Measurements from ENCODE around the gene TAOK2.
"Not testable (repeated sequence)": the region's sequence is repeated elsewhere in the genome, so short reads cannot be mapped to it uniquely, and the experiment has no call there.

The TAOK2 gene

DNA sequence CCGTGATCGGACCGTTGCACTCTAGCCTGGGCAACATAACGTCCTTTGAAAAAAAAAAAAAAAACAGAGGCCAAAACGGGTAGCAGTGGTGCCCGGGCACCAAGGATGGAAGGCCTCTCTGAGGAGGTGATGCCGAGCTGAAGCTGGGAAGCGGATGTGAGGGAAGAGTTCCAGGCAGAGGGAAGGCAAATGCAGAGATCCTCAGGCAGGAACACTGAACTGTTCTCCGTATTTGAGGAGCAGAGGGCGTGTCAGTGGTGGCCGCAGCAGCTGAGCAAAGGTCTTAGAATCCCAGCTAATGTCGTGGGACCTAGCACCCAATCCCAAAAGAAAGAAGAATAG, 47.0 kb upstream of the TAOK2 start:
- Histone ChIP-seq H2BK120ac (ENCODE audit: insufficient read depth, low read length, poor library complexity) (peak overlapping the region; percentile 93), H3K14ac (ENCODE audit: low read length) (peak overlapping the region; percentile 100), H3K9ac (ENCODE audit: low read length) (peak overlapping the region; percentile 93), H3K9me3 (ENCODE audit: insufficient read depth, low read depth, low read length) (no peaks in the 10 kb centered on the region), H4K8ac (ENCODE audit: low read depth, low read length) (peak overlapping the region; percentile 100), H3K4ac (ENCODE audit: low read depth, low read length) (peak overlapping the region; percentile 92), H3K18ac (ENCODE audit: low read length) (peak overlapping the region; percentile 99), H3K4me2 (ENCODE audit: low read length) (peak overlapping the region; percentile 90), H4K91ac (ENCODE audit: low read depth, low read length) (peak overlapping the region; percentile 92), H3K36me3 (ENCODE audit: control insufficient read depth in 1 of 2, insufficient read depth in 2 of 2, low read length in 2 of 2) (peaks cover 8 to 11% of the 10 kb centered on the region in 2 experiments), H3K23ac (ENCODE audit: low read length) (no peak overlapping the region), H4K12ac (ENCODE audit: low read depth, low read length) (peak overlapping the region; percentile 99), H2BK12ac (ENCODE audit: low read length) (no peak overlapping the region), H3K79me1 (ENCODE audit: low read length) (peaks cover 11% of the 10 kb centered on the region), H3K27ac (ENCODE audit: low read depth, low read length) (no peak overlapping the region), H2AFZ (ENCODE audit: insufficient read depth, low read length, poor library complexity) (peak overlapping the region; percentile 99), H2AK5ac (ENCODE audit: low read length) (peak overlapping the region; percentile 95), H3K4me3 (ENCODE audit: low read depth, low read length) (peak overlapping the region; percentile 74), H3K27me3 (ENCODE audit: insufficient read depth, low read length) (no peaks in the 10 kb centered on the region), H2BK5ac (ENCODE audit: low read depth, low read length, poor library complexity) (peak overlapping the region; percentile 91), H3K79me2 (ENCODE audit: control insufficient read depth, insufficient read depth, low read length, poor library complexity) (peaks cover 14% of the 10 kb centered on the region), H3K4me1 (ENCODE audit: control insufficient read depth in 1 of 2, insufficient read depth in 2 of 2, low read length in 2 of 2) (peaks cover 11 to 14% of the 10 kb centered on the region in 2 experiments)
- WGBS (ENCODE audit: extremely low coverage, insufficient coverage, insufficient read length) = no CpG with 5 or more reads among the region's 12 CpGs
- DNase-seq = no peak

DNA sequence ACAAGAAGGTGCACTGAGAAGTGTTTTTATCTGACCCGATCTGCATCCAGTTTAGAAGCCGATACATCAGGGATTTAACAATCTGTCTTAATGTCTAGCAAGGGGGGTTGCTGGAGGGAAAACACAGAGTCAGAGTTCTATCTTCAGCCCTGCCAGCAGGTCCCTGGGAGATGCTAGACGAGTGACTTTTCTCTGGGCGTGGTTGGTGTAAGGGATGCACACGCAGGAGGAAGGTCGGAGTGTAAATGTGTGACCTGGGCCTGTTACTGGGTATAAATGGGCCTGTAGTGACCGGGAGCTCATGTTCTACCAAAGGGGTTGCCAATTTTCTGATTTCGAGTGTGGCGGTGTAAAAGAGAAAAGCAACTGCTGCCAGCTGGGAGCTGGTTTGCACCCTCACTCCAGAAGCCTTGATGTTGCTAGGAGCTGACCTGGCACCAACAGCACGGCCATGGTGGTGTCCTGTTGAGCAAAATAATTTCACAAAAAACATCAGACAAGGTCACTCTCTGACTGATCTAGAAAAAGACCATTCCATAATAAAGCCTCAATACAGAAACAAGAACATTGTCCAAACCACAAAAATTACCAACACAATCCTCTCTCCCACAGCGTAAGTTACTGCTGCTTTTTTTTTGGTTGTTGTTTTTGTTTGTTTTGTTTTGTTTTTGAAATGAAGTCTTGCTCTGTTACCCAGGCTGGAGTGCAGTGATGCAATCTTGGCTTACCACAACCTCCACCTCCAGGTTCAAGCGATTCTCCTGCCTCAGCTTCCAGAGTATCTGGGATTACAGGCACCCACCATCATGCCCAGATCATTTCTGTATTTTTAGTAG, 46.4 kb upstream of the TAOK2 start:
- peak overlapping the region; percentile 18 for H2AK5ac ChIP-seq (ENCODE audit: low read length)
- H2AFZ ChIP-seq (ENCODE audit: insufficient read depth, low read length, poor library complexity) = no peak overlapping the region
- H3K79me1 ChIP-seq (ENCODE audit: low read length) = peaks cover 11% of the 10 kb centered on the region
- no peaks in the 10 kb centered on the region for H3K27me3 ChIP-seq (ENCODE audit: insufficient read depth, low read length)
- H2BK12ac ChIP-seq (ENCODE audit: low read length) = peak overlapping the region; percentile 39
- H3K9me3 ChIP-seq (ENCODE audit: insufficient read depth, low read depth, low read length) = no peaks in the 10 kb centered on the region
- H3K4me3 ChIP-seq (ENCODE audit: low read depth, low read length) = no peak overlapping the region
- peak overlapping the region; percentile 15 for H3K4ac ChIP-seq (ENCODE audit: low read depth, low read length)
- H3K18ac ChIP-seq (ENCODE audit: low read length) = no peak overlapping the region
- H4K12ac ChIP-seq (ENCODE audit: low read depth, low read length) = no peak overlapping the region
- DNase-seq = no peak
- peak overlapping the region; percentile 90 for H3K4me2 ChIP-seq (ENCODE audit: low read length)
- H4K8ac ChIP-seq (ENCODE audit: low read depth, low read length) = peak overlapping the region; percentile 100
- no peak overlapping the region for H4K91ac ChIP-seq (ENCODE audit: low read depth, low read length)
- H2BK120ac ChIP-seq (ENCODE audit: insufficient read depth, low read length, poor library complexity) = no peak overlapping the region
- WGBS (ENCODE audit: extremely low coverage, insufficient coverage, insufficient read length) = no CpG with 5 or more reads among the region's 12 CpGs
- no peak overlapping the region for H3K27ac ChIP-seq (ENCODE audit: low read depth, low read length)
- peaks cover 11 to 14% of the 10 kb centered on the region in 2 experiments for H3K4me1 ChIP-seq (ENCODE audit: control insufficient read depth in 1 of 2, insufficient read depth in 2 of 2, low read length in 2 of 2)
- no peak overlapping the region for H3K9ac ChIP-seq (ENCODE audit: low read length)
- H3K79me2 ChIP-seq (ENCODE audit: control insufficient read depth, insufficient read depth, low read length, poor library complexity) = peaks cover 14% of the 10 kb centered on the region
- H2BK5ac ChIP-seq (ENCODE audit: low read depth, low read length, poor library complexity) = no peak overlapping the region
- no peak overlapping the region for H3K23ac ChIP-seq (ENCODE audit: low read length)
- no peak overlapping the region for H3K14ac ChIP-seq (ENCODE audit: low read length)
- peaks cover 8 to 9% of the 10 kb centered on the region in 2 experiments for H3K36me3 ChIP-seq (ENCODE audit: control insufficient read depth in 1 of 2, insufficient read depth in 2 of 2, low read length in 2 of 2)

DNA sequence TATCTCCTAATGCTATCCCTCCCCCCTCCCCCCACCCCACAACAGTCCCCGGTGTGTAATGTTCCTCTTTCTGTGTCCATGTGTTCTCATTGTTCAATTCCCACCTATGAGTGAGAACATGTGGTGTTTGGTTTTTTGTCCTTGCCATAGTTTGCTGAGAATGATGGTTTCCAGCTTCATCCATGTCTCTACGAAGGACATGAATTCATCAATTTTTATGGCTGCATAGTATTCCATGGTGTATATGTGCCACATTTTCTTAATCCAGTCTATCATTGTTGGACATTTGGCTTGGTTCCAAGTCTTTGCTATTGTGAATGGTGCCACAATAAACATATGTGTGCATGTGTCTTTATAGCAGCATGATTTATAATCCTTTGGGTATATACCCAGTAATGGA, 41.9 kb upstream of the TAOK2 start:
- not testable (repeated sequence) for H3K36me3 ChIP-seq (ENCODE audit: control insufficient read depth in 1 of 2, insufficient read depth in 2 of 2, low read length in 2 of 2); H3K14ac ChIP-seq (ENCODE audit: low read length); DNase-seq; H3K27ac ChIP-seq (ENCODE audit: low read depth, low read length); H3K79me1 ChIP-seq (ENCODE audit: low read length); H3K27me3 ChIP-seq (ENCODE audit: insufficient read depth, low read length); H4K8ac ChIP-seq (ENCODE audit: low read depth, low read length); H3K4me3 ChIP-seq (ENCODE audit: low read depth, low read length); H2BK12ac ChIP-seq (ENCODE audit: low read length); H3K4me2 ChIP-seq (ENCODE audit: low read length); H2AK5ac ChIP-seq (ENCODE audit: low read length); H4K12ac ChIP-seq (ENCODE audit: low read depth, low read length); H3K4me1 ChIP-seq (ENCODE audit: control insufficient read depth in 1 of 2, insufficient read depth in 2 of 2, low read length in 2 of 2); H3K9me3 ChIP-seq (ENCODE audit: insufficient read depth, low read depth, low read length); H3K18ac ChIP-seq (ENCODE audit: low read length); H4K91ac ChIP-seq (ENCODE audit: low read depth, low read length); H3K23ac ChIP-seq (ENCODE audit: low read length); H2BK5ac ChIP-seq (ENCODE audit: low read depth, low read length, poor library complexity); H3K4ac ChIP-seq (ENCODE audit: low read depth, low read length); H3K79me2 ChIP-seq (ENCODE audit: control insufficient read depth, insufficient read depth, low read length, poor library complexity); H3K9ac ChIP-seq (ENCODE audit: low read length); H2AFZ ChIP-seq (ENCODE audit: insufficient read depth, low read length, poor library complexity); H2BK120ac ChIP-seq (ENCODE audit: insufficient read depth, low read length, poor library complexity)
- WGBS (ENCODE audit: extremely low coverage, insufficient coverage, insufficient read length) = no CpG with 5 or more reads among the region's 2 CpGs

DNA sequence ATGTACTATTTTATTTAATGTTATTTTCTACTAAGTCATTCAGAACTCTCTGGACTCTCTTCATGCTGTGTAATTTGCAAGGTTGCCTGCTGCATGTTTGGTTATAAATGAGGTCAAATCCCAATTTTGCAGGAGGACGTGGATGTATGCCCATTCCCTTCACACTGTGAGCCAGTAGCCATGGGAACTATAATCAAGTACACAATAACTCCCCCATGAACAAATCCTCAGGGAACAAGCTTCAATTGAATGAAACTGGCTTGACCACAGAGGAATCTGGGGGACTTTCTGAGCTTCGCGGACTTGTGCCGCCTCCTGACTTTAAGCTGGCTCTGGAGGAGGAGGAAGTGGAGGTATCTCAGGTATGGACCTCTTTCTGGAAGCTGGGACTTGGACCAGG, 33.0 kb upstream of the TAOK2 start:
- DNase-seq = no peak
- Histone ChIP-seq H3K79me1 (ENCODE audit: low read length) (peaks cover 10% of the 10 kb centered on the region), H3K4ac (ENCODE audit: low read depth, low read length) (no peak overlapping the region), H3K27me3 (ENCODE audit: insufficient read depth, low read length) (no peaks in the 10 kb centered on the region), H3K4me2 (ENCODE audit: low read length) (no peak overlapping the region), H3K9me3 (ENCODE audit: insufficient read depth, low read depth, low read length) (no peaks in the 10 kb centered on the region), H3K9ac (ENCODE audit: low read length) (no peak overlapping the region), H3K4me1 (ENCODE audit: control insufficient read depth in 1 of 2, insufficient read depth in 2 of 2, low read length in 2 of 2) (peaks cover 0 to 11% of the 10 kb centered on the region in 2 experiments), H4K91ac (ENCODE audit: low read depth, low read length) (no peak overlapping the region), H2AFZ (ENCODE audit: insufficient read depth, low read length, poor library complexity) (no peak overlapping the region), H3K36me3 (ENCODE audit: control insufficient read depth in 1 of 2, insufficient read depth in 2 of 2, low read length in 2 of 2) (no peaks in the 10 kb centered on the region), H3K27ac (ENCODE audit: low read depth, low read length) (no peak overlapping the region), H3K18ac (ENCODE audit: low read length) (no peak overlapping the region), H4K12ac (ENCODE audit: low read depth, low read length) (no peak overlapping the region), H3K4me3 (ENCODE audit: low read depth, low read length) (no peak overlapping the region), H3K23ac (ENCODE audit: low read length) (no peak overlapping the region), H3K14ac (ENCODE audit: low read length) (no peak overlapping the region), H2BK120ac (ENCODE audit: insufficient read depth, low read length, poor library complexity) (no peak overlapping the region), H2BK5ac (ENCODE audit: low read depth, low read length, poor library complexity) (no peak overlapping the region), H4K8ac (ENCODE audit: low read depth, low read length) (no peak overlapping the region), H2BK12ac (ENCODE audit: low read length) (no peak overlapping the region), H2AK5ac (ENCODE audit: low read length) (no peak overlapping the region), H3K79me2 (ENCODE audit: control insufficient read depth, insufficient read depth, low read length, poor library complexity) (peaks cover 1% of the 10 kb centered on the region)
- WGBS (ENCODE audit: extremely low coverage, insufficient coverage, insufficient read length) = no CpG with 5 or more reads among the region's 4 CpGs
